HG03558 (cell line): Measurements from ENCODE around the gene HAPLN3.

Experiments used
- ATAC-seq: cut with Tn5 transposase; IDR thresholded peaks from one replicate; pipeline ENCODE4 v1.9.1; 2021; ENCODE audit warnings: moderate number of reproducible peaks; ENCODE audit not compliant: unreplicated experiment; ENCODE audit errors: extremely low read depth

Gene HAPLN3

DNA sequence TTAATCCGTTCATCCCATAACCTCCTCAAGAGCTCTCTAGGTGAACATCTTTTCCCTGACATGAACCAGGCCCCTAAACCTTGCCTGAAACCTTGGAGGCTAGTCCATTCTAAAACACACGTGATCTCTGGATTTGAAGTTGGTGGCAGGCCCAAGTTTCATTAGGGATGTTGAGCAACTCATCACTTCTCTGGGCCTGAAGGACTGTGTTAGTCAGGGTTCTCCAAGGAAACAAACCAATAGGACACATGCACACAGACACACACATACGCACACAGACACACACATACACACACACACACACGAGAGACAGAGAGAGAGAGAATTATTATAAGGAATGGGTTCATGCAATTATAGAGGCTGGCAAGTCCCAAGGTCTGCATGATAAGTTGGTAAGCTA is 60.2 kb downstream of the HAPLN3 start:
- no peak for ATAC-seq

DNA sequence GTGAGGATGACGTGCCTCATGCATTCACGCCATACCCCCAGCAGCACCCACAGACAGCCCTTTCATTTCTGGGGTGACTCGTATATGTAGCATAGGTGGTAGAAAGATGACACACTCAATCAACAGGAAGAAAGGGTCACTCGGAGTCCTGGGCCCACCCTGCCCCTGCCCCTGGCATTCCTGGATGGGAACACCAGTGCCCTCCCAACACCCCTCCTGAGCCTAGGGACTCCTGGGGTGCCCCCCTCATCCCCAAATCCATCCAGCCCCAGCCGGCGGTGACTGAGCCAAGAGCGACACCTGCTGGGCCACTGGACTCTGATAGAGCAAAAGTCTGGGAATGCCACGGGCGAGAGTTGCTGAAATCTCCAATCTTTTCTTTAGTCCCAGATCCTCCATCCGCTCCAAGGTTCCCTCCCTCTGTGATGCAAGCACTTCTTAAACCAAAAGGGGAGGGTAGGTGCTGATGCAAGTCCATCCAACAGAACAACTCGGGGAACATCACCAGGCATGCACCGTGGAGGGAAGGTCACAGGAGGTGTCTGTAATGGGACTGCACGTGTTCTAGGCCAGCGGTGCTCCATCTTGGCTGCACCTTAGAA is 61.0 kb downstream of the HAPLN3 start:
- ATAC-seq: no peak

DNA sequence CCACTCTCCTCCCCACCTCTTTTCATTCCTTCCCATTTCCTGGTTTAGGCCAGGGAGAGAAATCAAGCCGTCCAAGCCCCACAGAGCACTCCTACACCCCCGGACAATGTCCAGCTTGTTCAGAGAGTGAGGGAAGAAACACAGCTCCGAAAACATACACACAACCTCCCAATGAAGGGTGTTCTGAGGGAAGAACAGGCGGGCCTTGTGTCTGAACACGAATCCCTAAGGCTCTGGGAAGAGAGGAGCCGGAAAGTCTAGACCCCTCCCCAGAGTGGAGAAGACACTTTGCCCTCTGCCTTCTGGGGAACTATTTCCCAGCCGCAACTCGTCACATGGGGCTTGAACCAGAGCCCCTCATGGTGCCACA is 61.6 kb downstream of the HAPLN3 start:
- no peak for ATAC-seq

DNA sequence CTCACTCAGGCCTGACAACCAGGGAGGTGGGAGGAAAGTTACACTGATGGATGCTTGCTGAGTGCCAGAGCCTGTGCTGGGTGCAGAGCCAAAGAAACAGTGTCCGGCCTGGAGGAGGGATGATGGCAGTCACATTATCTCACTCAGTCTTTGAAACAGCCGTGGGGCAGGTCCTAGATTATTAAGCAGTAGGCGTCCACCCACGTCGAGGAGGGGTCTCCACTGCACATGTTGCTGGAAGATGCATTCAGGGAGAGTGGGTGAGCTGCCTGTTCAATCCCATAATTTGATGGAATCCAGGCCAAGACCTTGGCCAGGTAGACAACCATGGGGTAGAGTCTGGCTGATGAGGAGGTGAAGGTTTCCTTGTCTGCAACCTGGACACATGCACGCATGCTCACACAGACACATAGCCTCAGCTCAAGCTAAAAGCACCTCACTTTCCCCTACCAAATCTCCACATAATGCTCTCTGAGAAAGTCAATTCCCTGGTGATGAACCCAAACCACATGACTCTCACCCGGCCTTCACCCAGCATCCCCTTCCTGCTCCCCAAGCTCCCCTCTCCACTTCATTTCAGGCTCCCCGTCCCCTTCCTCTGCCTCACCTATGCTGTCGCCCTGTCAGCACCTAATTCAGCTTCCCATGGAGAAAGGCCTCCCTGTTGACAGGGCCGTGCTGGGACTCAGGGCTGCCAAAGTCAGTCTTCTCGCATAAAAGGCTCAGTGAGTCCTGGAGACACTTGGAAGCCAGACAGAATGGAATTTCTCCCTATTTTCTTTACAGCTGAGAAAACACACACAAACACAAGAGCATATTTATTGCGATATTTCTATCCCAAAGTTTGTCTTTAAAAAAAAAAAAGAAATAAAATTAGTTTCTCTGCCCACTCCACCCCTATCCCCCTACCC is 62.3 kb downstream of the HAPLN3 start:
- no peak for ATAC-seq

DNA sequence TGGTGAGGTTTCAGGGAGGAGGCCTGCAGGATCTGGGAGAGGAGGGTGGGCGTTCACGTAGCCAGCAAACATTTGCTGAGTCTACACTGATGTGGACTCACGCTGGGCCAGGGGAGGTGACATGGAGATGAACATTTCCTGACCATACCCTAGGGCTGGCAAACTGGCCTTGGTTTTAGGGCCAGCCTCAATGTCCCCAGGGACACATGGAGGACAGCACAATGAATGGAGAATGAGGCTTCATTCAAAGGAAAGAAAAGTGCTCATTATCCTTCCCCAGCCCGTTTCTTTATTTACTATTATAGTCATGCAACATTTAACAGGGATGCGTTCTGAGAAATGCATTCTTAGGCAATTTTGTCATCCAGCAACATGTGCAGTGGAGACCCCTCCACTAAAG is 65.3 kb downstream of the HAPLN3 start:
- ATAC-seq: no peak

DNA sequence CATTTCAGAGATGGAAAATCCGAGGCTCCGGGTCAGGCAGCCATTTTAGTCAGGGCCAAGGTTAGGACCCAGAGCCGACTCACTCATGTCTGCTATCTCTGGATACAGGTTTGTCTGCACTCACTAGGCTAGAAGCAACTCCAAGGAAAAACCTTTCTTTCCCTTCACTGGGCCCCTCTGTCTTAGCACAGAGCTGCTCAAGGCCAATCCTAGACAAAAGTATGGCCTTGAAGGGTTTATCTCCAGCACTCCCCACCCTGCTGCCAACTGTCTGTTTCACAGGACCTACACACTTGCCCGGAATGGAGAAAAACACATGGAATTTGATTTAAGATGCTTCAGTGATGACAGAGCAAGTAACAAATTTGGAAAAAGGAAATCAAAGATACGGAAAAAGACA is 66.6 kb downstream of the HAPLN3 start:
- no peak for ATAC-seq
